IPS-18a (cell line): ENCODE data around the gene TRIM69.

Experiments used
- H3K27ac ChIP-seq: one replicate; pipeline ENCODE4 v1.5.1; 2013; ENCODE audit warnings: low read length
- H3K27me3 ChIP-seq: one replicate; pipeline ENCODE4 v1.6.1; 2013; ENCODE audit warnings: mild to moderate bottlenecking, low read length; ENCODE audit not compliant: control insufficient read depth, insufficient read depth
- H3K36me3 ChIP-seq: one replicate; pipeline ENCODE4 v1.6.1; 2013; ENCODE audit warnings: low read depth, low read length; ENCODE audit not compliant: control insufficient read depth
- H3K4me1 ChIP-seq: one replicate; pipeline ENCODE4 v1.6.1; 2013; ENCODE audit warnings: low read depth, low read length; ENCODE audit not compliant: control insufficient read depth
- H3K4me3 ChIP-seq: one replicate; pipeline ENCODE4 v1.5.1; 2013; ENCODE audit warnings: low read length
- H3K9ac ChIP-seq: one replicate; pipeline ENCODE4 v1.6.1; 2013; ENCODE audit warnings: mild to moderate bottlenecking, low read length, moderate library complexity
- H3K9me3 ChIP-seq: one replicate; pipeline ENCODE4 v1.6.1; 2013; ENCODE audit warnings: low read depth, low read length; ENCODE audit not compliant: control insufficient read depth

TRIM69 gene

GRCh38 chr15:44792715-44793114 is 56.4 kb downstream of the TRIM69 start:
- Histone ChIP-seq H3K36me3 (no peaks in the 10 kb centered on the region), H3K27me3 (no peaks in the 10 kb centered on the region), H3K4me1 (no peaks in the 10 kb centered on the region), H3K27ac (no peak overlapping the region), H3K9ac (no peak overlapping the region), H3K4me3 (no peak overlapping the region), H3K9me3 (no peaks in the 10 kb centered on the region)

- no peak overlapping the region for H3K27ac ChIP-seq
- H3K4me1 ChIP-seq, result no peaks in the 10 kb centered on the region
- H3K9ac ChIP-seq, result no peak overlapping the region
- no peaks in the 10 kb centered on the region for H3K9me3 ChIP-seq
- H3K4me3 ChIP-seq, result no peak overlapping the region
- H3K27me3 ChIP-seq, result no peaks in the 10 kb centered on the region
- no peaks in the 10 kb centered on the region for H3K36me3 ChIP-seq
Measured at GRCh38 chr15:44794072-44794471, 57.7 kb downstream of the TRIM69 start.

GRCh38 chr15:44796508-44796907 is 60.2 kb downstream of the TRIM69 start:
- H3K27me3 ChIP-seq, result no peaks in the 10 kb centered on the region
- H3K36me3 ChIP-seq, result no peaks in the 10 kb centered on the region
- no peak overlapping the region for H3K27ac ChIP-seq
- no peaks in the 10 kb centered on the region for H3K4me1 ChIP-seq
- no peak overlapping the region for H3K9ac ChIP-seq
- no peaks in the 10 kb centered on the region for H3K9me3 ChIP-seq
- H3K4me3 ChIP-seq, result no peak overlapping the region

GRCh38 chr15:44798826-44799225 is 62.5 kb downstream of the TRIM69 start:
- H3K27me3 ChIP-seq, result no peaks in the 10 kb centered on the region
- no peaks in the 10 kb centered on the region for H3K36me3 ChIP-seq
- H3K4me1 ChIP-seq, result no peaks in the 10 kb centered on the region
- H3K9ac ChIP-seq, result no peak overlapping the region
- no peaks in the 10 kb centered on the region for H3K9me3 ChIP-seq
- no peak overlapping the region for H3K4me3 ChIP-seq
- H3K27ac ChIP-seq, result no peak overlapping the region

GRCh38 chr15:44801364-44801763 is 65.0 kb downstream of the TRIM69 start:
- H3K27ac ChIP-seq, result no peak overlapping the region
- no peaks in the 10 kb centered on the region for H3K4me1 ChIP-seq
- no peaks in the 10 kb centered on the region for H3K36me3 ChIP-seq
- no peak overlapping the region for H3K9ac ChIP-seq
- no peaks in the 10 kb centered on the region for H3K27me3 ChIP-seq
- H3K4me3 ChIP-seq, result no peak overlapping the region
- no peaks in the 10 kb centered on the region for H3K9me3 ChIP-seq

- no peaks in the 10 kb centered on the region for H3K36me3 ChIP-seq
- no peaks in the 10 kb centered on the region for H3K27me3 ChIP-seq
- no peak overlapping the region for H3K4me3 ChIP-seq
- H3K9me3 ChIP-seq, result no peaks in the 10 kb centered on the region
- no peak overlapping the region for H3K27ac ChIP-seq
- H3K4me1 ChIP-seq, result no peaks in the 10 kb centered on the region
- no peak overlapping the region for H3K9ac ChIP-seq
Measured at GRCh38 chr15:44801797-44802196, 65.5 kb downstream of the TRIM69 start.

GRCh38 chr15:44802336-44802735 is 66.0 kb downstream of the TRIM69 start:
- no peak overlapping the region for H3K27ac ChIP-seq

GRCh38 chr15:44804298-44805046 is 68.1 kb downstream of the TRIM69 start:
- H3K4me3 ChIP-seq, result no peak overlapping the region
- no peaks in the 10 kb centered on the region for H3K36me3 ChIP-seq
- no peak overlapping the region for H3K9ac ChIP-seq
- no peak overlapping the region for H3K27ac ChIP-seq
- no peaks in the 10 kb centered on the region for H3K9me3 ChIP-seq
- H3K27me3 ChIP-seq, result no peaks in the 10 kb centered on the region
- H3K4me1 ChIP-seq, result no peaks in the 10 kb centered on the region

More at GRCh38 chr15:44802336-44802735, 66.0 kb downstream of the TRIM69 start:
- H3K4me1 ChIP-seq, result no peaks in the 10 kb centered on the region
- no peaks in the 10 kb centered on the region for H3K27me3 ChIP-seq
- no peaks in the 10 kb centered on the region for H3K9me3 ChIP-seq
- no peaks in the 10 kb centered on the region for H3K36me3 ChIP-seq
- no peak overlapping the region for H3K9ac ChIP-seq
- no peak overlapping the region for H3K4me3 ChIP-seq

- Histone ChIP-seq H3K4me3 (no peak overlapping the region), H3K27ac (no peak overlapping the region), H3K27me3 (no peaks in the 10 kb centered on the region), H3K9me3 (no peaks in the 10 kb centered on the region), H3K36me3 (no peaks in the 10 kb centered on the region), H3K9ac (no peak overlapping the region), H3K4me1 (no peaks in the 10 kb centered on the region)
Measured at GRCh38 chr15:44808557-44808956, 72.2 kb downstream of the TRIM69 start.

- H3K27me3 ChIP-seq, result no peaks in the 10 kb centered on the region
- no peaks in the 10 kb centered on the region for H3K9me3 ChIP-seq
- no peak overlapping the region for H3K9ac ChIP-seq
- no peak overlapping the region for H3K4me3 ChIP-seq
- no peak overlapping the region for H3K27ac ChIP-seq
- no peaks in the 10 kb centered on the region for H3K4me1 ChIP-seq
- H3K36me3 ChIP-seq, result no peaks in the 10 kb centered on the region
Measured at GRCh38 chr15:44810237-44810636, 73.9 kb downstream of the TRIM69 start.

- Histone ChIP-seq H3K27me3 (no peaks in the 10 kb centered on the region), H3K4me3 (no peak overlapping the region), H3K9me3 (no peaks in the 10 kb centered on the region), H3K4me1 (no peaks in the 10 kb centered on the region), H3K27ac (no peak overlapping the region), H3K9ac (no peak overlapping the region), H3K36me3 (no peaks in the 10 kb centered on the region)
Measured at GRCh38 chr15:44811337-44811736, 75.0 kb downstream of the TRIM69 start.

GRCh38 chr15:44812029-44812517 is 75.7 kb downstream of the TRIM69 start:
- Histone ChIP-seq H3K27me3 (no peaks in the 10 kb centered on the region), H3K4me3 (no peak overlapping the region), H3K36me3 (no peaks in the 10 kb centered on the region), H3K9me3 (no peaks in the 10 kb centered on the region), H3K9ac (no peak overlapping the region), H3K27ac (no peak overlapping the region), H3K4me1 (no peaks in the 10 kb centered on the region)
